Measurements from ENCODE around the gene TWF1.
"Not testable (repeated sequence)": the region's sequence is repeated elsewhere in the genome, so short reads cannot be mapped to it uniquely, and the experiment has no call there.

Gene TWF1

DNA sequence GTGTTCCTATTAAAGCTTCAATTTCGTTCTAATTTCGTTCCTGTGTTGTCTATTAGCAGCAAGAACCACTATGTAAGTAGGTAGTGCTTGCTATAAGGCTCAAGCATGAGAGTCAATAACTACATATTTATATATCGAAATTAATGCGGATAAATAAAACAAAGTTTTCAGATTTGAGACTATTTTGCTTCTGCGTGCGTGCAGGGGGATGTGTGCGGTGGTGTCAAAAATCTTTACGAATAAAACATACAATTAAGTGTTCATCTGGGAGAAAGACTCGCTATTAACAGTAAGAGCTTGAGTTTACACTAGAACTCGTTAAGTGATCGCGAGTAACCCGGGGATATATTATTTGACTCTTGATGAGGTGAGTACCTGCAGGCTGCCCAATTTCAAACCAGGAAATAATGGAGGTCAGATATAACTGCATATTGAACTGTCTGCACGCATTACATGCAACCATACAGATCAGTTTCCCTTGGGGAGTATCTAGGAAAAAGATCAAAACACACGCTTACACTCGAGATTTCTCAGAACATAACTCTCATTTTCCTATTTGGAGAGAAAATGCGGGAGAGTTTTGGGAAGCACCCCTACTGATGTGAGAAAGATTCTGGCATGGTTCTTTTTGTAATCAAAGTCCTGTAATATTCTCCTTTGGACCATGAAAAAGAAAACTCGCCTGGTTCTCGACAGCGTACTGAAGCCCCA, 813 bp downstream of the TWF1 start:
- peak; percentile 30 for DNase-seq

DNA sequence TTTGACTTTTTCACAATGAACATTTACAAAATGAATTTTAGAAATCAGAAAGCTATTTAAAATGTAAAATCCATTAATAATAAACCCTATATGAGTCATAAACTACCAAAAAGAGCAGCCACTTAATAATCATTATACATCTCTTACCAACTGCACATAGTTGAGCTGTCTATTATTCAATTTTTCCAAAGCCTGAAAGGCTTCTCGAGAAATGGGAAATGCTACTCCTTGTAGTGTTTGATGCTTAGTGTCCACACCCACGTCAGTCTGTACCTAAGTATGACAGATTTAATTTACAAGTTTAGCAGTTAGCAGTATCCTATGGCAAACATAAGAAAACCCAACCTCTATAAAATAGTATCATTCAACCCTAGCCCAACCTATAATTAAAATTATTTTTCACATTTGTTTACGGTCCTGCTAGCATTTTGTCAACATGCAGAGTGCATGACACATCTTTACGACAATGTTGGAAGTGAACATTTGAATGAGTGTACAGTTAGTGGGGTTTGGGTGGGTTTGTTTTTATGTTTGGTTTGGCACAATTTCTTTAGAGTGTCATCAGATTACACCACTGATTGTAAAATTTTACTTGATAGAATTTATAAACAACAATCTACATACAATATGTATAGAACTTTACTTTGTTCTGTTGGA, 8.4 kb downstream of the TWF1 start:
- no peak for DNase-seq

DNA sequence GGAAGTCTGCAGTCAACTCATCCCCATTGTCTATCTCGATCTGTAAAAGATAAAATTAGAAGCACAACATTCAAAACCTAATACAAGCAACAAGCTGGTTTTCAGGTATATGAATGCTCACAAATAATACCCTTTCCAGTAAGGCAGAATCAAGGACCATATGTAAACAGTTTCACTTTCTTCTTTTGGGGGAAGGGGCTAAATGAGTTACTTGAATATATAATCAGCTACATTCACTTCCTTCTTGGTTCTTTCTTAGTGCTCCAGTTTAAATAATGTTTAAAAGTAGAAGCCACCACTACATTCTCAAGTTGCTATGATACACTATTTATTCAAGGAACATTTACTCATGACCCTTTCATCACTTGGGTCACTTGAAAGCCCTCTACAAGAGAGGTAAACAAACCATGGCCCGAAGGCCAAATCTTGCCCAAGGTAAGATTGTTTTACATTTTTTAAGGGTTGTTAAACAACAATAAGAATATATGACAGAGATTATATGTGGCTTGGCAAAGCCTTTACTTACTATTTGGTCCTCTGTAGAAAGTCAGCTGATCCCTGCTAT, 10.3 kb downstream of the TWF1 start:
- no peak for DNase-seq

DNA sequence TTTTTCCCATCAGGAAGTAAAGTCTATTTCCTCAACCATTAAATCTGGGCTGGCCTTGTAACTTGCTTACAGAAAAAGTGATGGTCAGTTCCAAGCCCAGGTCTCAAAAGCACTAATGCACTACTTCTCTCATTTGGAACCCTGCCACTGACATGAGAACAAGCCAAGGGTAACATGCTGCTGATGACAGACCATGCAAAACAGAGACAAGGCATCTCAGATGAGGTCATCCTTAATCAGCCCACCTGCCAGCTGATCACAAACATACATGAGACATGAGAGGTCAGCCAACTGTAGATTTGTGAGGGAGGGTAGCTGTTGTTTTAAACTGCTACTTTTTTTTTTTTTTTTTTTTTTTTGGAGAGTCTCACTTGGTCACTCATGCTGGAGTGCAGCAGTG, 16.2 kb downstream of the TWF1 start:
- no peak for DNase-seq

DNA sequence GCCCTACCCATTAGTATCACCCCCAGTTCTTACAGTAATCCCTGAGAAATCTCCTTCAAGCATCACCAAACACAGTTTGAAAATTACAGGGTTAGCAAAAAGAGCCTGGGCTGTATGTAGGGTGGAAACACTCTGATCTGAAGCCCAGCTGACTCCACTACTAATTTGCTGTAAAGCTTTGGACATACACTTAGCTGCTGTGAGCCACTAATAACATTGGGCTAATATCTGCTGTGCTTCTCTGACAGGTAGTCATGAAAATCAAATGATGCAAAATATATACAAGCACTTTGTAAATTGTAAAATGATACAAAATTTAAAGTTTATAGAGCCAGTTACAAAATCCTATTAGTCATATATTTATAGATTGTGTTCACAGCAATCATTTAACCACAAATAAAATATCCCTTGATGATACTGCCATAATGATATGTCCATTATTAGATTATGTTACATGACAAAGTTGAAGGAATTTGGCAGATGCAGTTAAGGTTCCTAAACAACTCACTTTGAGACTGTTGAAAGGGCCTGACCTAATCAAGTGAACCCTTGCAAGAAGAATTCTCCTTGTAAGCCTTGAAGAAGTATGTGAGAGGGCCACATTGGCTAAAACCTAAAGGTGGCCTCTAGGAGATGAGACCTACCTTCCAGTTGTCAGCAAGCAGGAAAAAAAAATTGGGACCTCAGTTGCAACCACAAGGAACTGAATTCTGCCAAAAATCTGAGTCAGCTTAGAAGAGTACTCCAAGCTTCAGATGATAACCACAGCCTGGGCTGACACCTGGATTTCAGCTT, 19.0 kb downstream of the TWF1 start:
- no peak for DNase-seq

DNA sequence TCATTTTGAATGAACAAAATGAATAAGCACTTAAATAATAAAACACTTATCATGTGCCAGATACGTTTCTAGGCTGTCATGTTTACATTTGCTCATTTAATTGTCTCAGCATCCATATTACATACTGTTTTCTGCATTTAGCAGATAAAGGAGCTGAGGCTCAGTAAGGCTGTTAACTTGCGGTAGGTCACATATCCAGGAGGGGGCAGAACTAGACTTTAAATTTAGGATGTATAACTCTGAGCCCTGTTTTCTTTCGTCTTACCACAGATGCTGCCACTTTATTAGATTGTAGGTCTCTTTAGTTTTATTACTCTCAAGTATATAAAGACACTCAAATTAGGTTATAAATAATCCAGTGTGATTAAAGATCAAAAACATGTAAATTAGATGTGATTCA, 29.6 kb downstream of the TWF1 start:
- peak; percentile 16 for DNase-seq

DNA sequence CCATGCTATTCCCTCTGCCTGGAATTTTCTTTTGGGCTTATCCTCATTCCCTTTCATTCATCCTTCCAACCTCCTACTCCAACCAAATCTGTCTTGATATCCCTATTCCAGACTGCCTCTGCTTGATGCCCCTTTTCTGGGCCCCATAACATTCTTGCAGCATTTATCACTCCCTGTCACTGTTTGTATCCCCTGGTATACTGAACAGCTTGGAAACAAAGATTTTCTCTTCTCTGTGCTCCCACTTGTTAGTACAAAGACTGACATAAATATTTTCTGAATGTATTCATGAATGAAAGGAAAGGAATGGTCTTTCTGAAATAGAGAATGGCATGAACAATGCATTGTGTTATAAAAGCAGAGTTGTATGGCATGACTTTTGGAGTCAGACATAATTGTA, 39.8 kb downstream of the TWF1 start:
- no peak for DNase-seq

DNA sequence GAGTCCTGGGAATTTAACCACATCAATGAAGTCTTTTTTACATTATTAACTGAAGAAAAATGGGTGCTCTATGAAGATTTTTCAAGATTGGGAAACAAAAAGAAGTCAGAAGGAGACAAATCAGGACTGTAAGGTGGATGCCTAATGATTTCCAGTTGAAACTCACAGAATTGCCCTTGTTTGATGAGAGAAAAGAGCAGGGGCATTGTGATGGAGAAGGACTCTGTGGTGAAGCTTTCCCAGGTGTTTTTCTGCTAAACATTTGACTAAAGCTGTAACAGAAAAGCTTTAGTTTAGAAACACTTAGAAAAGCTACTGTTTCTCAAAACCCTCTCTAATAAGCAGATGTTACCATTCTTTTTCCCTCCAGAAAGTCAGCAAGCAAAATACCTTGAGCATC, 41.6 kb downstream of the TWF1 start:
- DNase-seq: no peak

DNA sequence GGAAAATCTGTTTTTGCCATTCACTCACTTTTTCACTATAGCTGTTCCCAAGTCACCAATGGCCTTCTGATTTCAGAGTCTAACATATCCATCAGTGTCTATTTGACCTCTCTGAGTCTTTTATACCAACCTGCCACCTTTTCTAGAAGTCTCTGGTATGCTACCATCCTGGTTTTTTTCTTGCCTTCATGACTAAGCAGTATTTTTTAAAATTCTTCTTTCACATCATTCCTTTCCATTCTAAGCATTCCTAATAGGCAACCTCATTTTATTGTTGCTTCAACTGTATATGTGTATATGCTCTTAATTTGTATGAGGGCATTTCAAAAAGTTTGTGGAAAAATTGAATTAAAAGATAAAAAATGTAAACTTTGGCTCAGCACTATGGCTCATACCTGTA, 42.3 kb downstream of the TWF1 start:
- DNase-seq: no peak

DNA sequence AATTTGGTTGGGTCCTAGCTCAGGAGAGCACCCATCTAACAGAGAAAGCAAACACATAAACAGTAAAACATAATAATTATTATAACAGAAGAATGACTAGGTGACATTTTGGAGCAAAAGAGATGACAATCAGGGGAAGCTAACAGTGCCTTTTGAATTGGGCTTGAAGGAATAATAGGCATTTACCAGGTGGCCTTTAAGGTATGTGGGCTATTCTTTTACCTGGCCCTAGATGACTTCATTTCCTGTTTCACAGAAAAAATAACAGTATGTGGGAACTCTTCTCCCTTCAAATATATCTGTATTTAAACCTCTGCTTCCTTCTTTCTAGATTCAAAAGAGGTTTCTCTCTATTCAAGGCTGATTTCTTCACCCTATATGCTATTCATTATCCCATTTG, 43.5 kb downstream of the TWF1 start:
- no peak for DNase-seq

DNA sequence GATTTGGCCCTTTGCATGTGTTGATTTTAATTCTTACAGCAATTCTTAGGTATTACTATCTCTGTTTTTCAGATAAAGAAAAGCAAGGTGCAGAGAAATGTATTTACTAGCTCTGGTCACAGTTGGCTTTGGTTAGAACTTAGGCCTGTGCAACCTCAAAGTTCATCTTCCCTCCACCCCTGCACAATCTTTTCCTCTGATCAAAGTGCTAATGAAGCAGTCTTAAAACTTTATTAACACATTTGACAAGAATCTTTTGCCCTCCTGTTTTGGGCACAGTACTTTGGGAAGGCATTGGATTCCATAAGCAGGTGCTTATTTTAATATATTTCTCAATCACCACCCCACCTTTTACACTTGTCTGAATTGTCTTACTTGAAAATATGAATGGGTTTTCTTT, 44.6 kb downstream of the TWF1 start:
- DNase-seq: no peak

DNA sequence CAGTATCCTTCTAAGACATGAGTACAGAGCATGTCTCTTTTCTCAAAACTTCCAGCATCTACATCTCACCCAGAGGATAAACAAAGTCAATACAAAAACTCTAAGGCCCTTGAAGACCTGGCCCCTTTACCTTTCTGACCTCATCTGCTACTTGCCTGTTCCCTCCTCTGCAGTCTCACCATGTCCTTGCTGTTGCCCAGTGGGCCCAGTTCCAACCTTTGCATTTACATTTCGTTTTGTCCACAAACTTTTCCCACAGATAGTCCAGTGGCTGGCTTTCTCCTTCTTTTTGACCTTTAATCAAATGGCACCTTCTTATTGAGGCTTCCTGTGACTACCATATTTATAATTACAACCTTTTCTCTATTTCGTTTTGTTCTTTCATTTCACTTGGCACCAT, 45.7 kb downstream of the TWF1 start:
- DNase-seq: no peak

DNA sequence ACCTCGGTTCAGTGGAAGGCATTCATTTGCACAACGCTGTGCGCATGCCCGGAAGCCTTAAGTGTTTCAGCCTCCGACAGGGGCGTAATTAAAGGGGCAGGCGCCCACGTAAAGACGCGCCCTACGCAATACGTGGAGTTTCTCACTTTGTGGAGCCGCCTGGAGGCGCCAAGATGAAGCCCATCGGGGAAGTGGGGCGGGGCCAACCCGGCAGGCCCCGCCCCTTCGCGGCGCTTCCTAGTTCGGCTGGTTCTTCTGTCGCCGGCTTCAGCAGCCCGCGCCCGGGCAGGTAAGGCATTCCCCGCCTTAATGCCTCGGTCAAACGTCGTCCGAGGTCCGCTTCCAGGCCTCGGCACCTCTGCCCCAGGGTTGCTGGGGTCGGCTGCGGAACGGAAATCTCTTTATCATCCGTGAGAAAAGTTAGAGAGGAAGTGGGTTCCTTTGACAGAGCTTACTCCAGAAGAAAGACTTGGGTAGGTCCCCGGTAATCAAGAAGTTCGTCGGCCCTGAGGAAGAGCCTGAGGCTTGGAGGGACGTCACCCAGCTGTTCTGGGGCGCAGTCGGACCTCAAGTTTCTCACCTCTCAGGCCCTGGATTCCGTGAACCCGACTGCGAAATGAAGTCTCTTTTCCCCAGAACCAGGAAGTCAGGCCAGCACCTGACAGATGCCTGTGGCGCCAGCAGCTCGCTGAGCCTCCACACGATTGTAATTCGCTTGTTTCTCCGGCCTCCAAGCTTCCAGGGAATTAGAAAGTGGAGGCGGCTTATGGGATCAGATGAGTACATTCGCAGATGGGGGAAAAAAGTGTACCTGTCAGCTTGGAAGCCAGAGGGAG, 47.2 kb downstream of the TWF1 start, which contains the start of the genes IRAK4 and PUS7L:
Gene IRAK4, plus strand, starts transcription at position 224 of the 836 bp plus-strand sequence. CDS start 9,161 bp downstream, outside the sequence.
Gene PUS7L, minus strand, starts transcription at position 63 of the 836 bp plus-strand sequence. CDS start 3,545 bp downstream, outside the sequence.
- DNase-seq: peak; percentile 97

DNA sequence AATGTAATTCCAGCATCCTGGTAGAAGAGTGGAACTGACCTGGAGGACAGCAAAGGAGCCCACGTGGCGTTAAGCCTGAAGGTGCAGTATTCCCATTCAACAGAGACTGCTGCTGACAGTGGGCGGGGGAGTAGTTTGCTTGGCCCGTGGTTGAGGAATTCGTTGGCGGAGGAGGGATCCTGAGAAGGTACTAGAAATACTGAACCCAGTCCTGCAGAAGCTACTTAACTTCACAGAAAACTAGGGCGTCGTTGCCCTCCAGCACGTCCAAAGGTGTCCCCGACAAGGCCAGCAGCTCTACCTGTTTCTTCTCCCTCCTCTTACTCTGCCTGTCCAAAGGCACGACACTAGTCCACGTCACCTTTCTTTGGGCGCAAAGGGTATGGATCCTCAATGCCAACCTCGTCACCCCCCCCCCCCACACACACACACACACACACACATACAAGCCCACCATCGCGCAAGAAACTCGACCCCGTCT, 47.8 kb downstream of the TWF1 start:
- DNase-seq: no peak

DNA sequence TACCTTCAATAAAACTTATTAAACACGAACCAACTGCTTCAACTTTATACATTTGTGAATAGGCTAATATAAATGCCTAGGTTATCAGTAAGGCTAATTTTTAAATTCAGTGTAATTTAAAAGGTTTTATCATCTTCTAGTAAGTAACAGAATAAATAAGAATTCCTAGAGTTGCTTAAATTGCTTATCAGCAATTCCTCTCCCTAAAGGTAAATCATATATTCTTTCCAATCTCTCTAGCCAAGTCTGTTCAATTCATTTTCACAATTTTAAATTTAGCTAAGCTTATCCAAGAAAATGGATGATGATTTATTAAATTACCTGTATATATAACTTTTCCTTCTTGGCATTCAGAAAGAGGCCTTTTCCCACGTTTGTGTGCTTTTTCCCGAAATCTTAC, 52.1 kb downstream of the TWF1 start:
- DNase-seq: no peak

DNA sequence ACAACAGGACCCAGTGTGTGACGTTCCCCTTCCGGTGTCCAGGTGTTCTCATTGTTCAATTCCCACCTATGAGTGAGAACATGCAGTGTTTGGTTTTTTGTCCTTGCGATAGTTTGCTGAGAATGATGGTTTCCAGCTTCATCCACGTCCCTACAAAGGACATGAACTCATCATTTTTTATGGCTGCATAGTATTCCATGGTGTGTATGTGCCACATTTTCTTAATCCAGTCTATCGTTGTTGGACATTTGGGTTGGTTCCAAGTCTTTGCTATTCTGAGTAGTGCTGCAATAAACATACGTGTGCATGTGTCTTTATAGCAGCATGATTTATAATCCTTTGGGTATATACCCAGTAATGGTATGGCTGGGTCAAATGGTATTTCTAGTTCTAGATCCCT, 54.8 kb downstream of the TWF1 start:
- DNase-seq: not testable (repeated sequence)

DNA sequence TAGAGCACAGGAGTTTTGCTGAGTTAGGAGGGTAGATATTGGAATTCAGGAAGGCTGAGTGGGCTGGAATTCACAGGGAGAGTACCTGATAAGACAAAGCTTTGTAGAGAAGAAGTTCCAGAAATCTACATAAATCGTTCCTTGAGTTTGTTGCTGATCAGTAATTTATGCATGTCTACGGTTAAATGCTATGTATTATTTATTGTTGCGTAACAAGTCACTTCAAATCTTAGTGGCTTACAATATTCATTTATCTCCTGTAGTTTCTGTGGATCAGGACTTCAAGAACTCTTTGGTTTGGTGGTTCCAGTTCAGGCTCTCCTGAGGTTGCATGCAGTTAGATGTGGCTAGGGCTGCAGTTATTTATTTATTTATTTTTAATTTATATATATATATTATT, 55.3 kb downstream of the TWF1 start:
- no peak for DNase-seq

DNA sequence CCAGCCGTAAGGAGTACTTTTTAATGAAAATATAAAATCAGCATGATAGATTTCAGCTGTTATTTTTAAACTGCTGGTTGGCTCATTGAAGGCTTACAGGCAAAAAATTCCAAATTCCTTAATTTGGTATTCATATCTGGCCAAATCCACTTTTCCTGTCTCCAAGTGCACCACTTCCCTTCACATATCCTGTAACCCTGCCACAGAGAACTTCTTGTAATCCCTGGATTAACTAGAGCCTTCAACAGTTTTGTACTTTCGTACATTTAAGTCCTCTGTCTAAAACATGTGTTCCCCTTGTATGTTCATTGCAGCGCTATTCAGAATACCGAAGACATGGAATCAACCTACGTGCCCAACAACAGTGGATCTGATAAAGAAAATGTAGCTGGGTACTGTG, 57.1 kb downstream of the TWF1 start:
- DNase-seq: no peak

DNA sequence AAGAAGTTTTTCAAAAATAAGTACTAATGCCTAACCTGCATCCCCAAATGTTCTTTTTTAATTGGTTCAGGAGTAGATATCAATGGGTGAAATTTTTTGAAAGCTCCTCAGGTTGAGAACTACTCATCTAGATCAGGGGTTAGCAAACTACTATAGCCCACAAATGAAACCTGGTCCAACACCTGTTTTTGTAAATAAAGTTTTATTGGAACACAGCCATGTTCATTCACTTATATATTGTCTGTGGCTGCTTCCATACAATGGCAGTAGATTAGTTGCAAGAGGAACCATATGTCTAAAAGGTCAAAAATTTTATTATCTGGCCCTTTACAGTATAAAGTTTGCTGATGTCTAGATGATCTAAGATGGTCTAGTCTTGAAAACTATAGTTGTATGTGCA, 61.3 kb downstream of the TWF1 start:
- DNase-seq: no peak
